Measurements from ENCODE around the gene STK10.

Gene STK10

DNA sequence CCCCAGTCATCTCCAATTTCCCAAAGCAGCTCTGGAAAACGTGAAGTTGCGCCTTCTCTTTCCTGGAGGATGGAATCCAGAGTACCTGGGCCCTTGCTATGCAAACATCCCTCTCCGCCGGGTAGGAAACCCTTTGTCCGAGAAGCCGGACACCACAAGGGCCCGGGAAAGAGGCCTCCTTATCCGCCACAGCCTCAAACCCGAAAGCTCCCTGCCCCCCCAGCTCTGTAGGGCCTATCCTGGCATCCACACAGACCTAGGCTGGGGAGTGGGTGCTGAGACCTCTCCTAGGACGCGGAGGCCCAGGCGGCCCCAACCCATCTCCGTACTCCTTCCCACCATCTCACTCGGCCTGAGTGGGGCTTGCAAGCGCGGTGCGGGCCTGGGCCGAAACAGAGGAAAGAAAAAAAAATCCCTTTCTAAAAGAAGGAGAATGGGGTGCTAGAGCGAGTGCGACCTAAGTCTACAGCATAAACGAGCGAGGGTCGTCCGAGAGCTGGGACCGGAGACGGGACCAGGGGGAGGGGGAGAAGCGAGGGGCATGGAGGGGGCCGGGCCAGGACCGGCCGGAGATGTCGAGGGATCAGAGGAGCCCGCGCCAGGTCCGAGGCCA, 182.2 kb downstream of the STK10 start:
- DNase-seq: no peak

DNA sequence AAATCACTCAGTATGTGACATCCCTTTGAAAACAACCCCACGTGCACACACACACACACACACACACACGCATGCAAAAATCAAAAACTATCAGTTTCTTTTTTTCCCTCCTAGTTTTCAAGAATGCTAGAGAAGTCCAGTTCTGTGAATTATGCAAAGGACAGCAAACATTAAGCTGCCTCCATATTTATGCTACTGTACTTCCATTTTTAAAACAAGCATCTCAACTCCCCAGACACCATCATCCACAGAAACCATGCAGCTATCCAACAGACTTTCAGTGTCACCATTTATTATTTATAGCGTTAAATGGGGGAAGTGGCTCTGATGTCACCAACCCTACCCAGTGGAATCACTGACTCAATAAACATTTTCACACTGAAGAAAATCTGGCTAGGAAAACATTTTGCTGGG, 183.2 kb downstream of the STK10 start:
- DNase-seq: no peak

DNA sequence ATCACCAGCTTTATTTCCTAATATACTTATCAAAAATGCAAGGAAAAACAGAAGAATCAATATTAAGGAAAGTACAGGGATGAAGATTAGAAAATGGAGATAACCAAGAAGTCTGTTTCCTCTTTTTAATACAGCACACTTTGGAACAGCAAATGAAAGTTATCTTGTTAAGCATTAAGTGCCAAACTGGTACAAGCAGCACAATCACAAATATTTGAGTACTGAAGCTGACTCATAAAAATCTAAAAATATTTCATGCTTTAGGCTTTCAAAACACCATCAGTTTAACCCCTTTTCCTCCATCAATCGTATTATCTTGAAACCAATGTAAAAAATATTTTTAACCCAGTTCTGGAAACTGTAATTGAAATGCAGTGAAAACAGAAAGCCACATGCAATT, 184.3 kb downstream of the STK10 start:
- no peak for DNase-seq

DNA sequence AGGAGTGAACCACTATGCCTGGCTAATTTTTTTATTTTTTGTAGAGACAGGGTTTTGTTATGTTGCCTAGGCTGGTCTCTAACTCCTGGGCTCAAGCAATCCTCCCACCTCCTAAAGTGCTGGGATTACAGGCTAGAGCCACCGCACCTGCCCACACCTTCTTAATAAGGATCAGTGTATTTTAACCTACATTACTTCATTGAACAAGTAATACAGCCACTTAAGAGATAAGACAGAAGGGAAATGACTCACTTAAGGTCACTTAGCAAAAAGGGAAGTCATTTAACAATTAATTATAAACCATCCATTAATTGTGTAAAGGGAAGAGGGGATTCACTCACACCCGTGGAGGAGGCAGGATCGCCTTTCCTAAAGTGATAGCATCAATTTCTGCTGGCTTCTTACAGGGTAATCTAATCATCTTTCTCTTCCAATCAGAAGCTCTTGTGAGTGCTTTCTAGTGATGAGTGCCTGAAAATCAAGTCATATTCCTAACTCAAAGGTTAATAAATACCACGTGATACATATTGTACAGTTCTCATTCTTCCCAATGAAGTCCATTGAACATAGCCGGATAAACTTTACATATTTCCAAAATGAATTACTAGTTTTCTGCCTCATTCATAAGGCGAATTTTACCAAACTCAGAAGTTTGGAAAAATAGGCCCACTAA, 185.0 kb downstream of the STK10 start:
- no peak for DNase-seq

DNA sequence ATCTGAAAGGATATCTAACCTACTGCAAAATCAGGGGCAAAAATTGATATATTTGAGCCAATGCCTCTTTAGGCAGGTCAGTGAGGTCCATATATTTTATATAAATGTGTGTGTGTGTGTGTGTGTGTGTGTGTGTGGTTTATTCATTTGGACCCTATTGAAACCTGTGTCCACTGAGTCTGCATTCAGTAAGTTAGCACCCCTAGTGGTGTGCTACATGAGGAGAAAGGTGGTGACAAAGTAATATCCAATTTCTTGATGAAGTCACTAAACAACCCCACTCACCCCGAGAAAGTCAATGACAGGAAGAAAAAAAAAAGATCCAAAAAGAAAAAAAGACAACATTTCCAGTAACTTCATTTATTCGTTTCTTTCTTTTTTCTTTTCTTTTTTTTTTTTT, 185.7 kb downstream of the STK10 start:
- DNase-seq: no peak

DNA sequence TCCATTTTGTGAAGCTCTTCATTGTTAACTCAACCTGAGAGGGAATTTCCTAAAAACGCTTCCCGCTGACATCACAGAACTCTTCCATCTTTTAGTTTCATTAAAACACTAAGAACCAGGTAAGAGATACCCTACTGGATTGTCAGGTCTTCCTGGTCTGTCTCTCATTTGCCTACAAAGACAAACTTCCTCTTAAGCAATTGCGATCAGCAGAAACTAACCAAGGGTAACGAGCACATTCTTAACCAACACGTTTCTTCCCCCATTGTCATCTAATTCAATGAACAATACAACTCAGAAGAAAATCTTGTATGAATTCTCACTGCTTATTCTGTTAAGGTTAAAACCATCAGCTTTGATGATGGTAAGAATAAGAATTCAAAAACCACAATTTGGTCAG, 188.1 kb downstream of the STK10 start:
- no peak for DNase-seq

DNA sequence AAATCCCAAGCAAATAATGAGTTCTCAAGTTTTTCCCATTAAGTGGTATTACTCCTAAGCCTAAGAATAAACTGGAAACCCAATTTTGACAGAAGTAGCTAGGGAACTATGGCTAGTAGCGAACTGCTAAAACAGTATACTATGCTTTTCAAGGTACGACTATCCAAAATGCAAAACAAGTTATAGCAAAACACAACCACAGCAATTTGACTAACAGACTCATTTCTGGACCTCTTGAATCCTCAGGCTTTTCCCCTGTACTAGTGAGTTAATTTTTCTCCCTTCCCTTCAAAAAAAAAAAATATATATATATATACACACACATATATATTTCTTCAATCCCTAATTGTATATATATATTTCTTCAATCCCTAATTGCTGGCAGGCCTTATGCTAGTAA, 188.9 kb downstream of the STK10 start:
- DNase-seq: no peak

DNA sequence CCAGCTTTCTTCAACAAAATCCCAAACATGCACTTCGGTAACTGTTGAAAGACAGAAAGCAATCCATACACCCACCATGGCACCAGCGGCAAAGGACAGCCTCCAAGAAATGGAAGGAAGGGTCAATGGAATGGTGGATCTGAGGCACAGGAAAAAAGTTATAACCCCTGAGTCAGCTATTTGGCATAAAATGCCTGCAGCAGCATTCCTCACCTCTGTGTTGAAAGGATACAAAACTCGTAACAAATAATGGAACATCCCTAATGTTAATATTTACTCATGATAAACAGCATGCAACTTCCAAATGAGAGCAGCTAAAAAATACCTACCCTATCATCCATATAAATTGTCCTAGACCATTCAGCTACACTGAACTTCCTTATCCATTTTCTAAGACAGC, 191.0 kb downstream of the STK10 start:
- no peak for DNase-seq

DNA sequence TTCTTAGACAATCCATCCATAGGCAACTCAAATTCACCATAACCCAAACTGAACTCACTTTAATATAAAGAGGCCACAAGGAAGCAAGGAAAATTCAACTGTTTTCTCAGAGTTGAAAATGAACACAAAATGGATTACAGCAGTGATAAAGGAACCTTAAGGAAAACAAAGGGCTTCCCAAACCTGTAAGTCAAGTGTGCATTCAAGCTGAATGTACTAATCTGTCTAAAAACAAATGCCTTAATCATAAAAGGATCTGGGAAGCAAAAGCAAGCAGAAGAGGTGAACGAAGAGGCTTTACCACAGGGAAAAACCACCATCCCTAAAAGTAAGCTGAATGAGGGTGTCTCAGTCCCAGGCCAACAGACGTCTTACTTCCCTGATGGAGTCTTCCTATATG, 195.2 kb downstream of the STK10 start:
- DNase-seq: no peak

DNA sequence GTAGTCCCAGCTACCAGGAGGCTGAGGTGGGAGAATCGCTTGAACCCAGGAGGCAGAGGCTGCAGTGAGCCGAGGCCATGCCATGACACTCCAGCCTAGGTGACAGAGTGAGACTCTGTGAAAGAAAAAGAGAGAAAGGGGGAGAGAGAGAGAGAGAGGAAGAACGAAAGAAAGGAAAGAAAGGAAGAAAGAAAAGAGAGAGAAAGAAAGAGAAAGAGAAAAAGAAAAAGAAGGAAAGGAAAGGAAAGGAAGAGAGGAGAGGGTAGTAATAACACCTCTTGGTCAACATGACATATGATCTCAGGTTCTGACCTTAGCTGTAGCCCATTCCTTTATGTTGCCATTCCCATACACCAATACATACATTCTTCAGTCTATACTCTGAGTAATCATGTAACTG, 195.7 kb downstream of the STK10 start:
- DNase-seq: no peak
